OCI-LY3 (cell line): ENCODE results near the gene POU2F1.

Experiments used
- H2AFZ ChIP-seq: fragments of 200-600, 300-600 bp; shearing (Covaris generic); 2 replicates; pipeline ENCODE4 v1.6.0; 2014; ENCODE audit warnings: antibody characterized with exemption, low read depth, low read length
- H3K27ac ChIP-seq: fragments of 200-600, 300-600 bp; sonication (generic); 2 replicates; pipeline ENCODE4 v1.5.1; 2014; ENCODE audit warnings: mild to moderate bottlenecking, low read length, moderate library complexity, mixed read lengths
- H3K27me3 ChIP-seq: fragments of 200-600, 300-600 bp; sonication (generic); 2 replicates; pipeline ENCODE4 v1.6.1; 2014; ENCODE audit warnings: low read depth, low read length, mixed read lengths
- H3K36me3 ChIP-seq: fragments of 200-600, 300-600 bp; sonication (generic); replicated peaks from 2 replicates; pipeline ENCODE3; 2014; ENCODE audit warnings: low read depth, low read length, mixed read lengths
- H3K4me1 ChIP-seq: fragments of 300-600, 200-600 bp; sonication (generic); 2 replicates; pipeline ENCODE4 v1.6.1; 2014; ENCODE audit warnings: low read length, mixed read lengths
- H3K4me2 ChIP-seq: fragments of 200-600, 300-600 bp; sonication (generic); 2 replicates; pipeline ENCODE4 v1.6.1; 2014; ENCODE audit warnings: low read length, mixed read lengths
- H3K4me3 ChIP-seq: fragments of 300-600, 200-600 bp; sonication (generic); 2 replicates; pipeline ENCODE4 v1.5.1; 2014; ENCODE audit warnings: antibody characterized with exemption, mild to moderate bottlenecking, low read length, moderate library complexity
- H3K79me2 ChIP-seq: fragments of 300-600, 200-600 bp; shearing (Covaris generic); 2 replicates; pipeline ENCODE4 v1.6.1; 2014; ENCODE audit warnings: mild to moderate bottlenecking, low read length, mixed read lengths
- H3K9ac ChIP-seq: fragments of 300-600, 200-600 bp; shearing (Covaris generic); 2 replicates; pipeline ENCODE4 v1.6.0; 2014; ENCODE audit warnings: mild to moderate bottlenecking, low read length, moderate library complexity
- H3K9me3 ChIP-seq: fragments of 200-600, 300-600 bp; shearing (Covaris generic); 2 replicates; pipeline ENCODE4 v1.6.1; 2014; ENCODE audit warnings: low read length, mixed read lengths; ENCODE audit not compliant: insufficient read depth
- H4K20me1 ChIP-seq: fragments of 200-600, 300-600 bp; sonication (generic); 2 replicates; pipeline ENCODE4 v1.6.1; 2016; ENCODE audit warnings: low read length, mixed read lengths; ENCODE audit not compliant: insufficient read depth
- CTCF ChIP-seq: fragments of 200-600, 300-600 bp; sonication (generic); IDR thresholded peaks from 2 replicates; pipeline ENCODE4 v1.5.1; 2014; ENCODE audit warnings: antibody characterized with exemption, low read length, low read depth
- EZH2phosphoT487 ChIP-seq: fragments of 200-600 bp; shearing (Covaris generic); IDR thresholded peaks from 2 replicates; pipeline ENCODE4 v1.6.1; 2018; ENCODE audit warnings: antibody characterized with exemption, mixed run types, low read depth

POU2F1 gene

GRCh38 chr1:167289966-167290365, 69.3 kb downstream of the POU2F1 start:
- TF ChIP-seq CTCF, result no peak
- TF ChIP-seq EZH2phosphoT487, result no peak
- H3K36me3 ChIP-seq, result no peaks in the 10 kb centered on the region
- no peaks in the 10 kb centered on the region for H3K27me3 ChIP-seq
- H3K4me1 ChIP-seq, result no peaks in the 10 kb centered on the region
- no peak overlapping the region for H2AFZ ChIP-seq
- no peak overlapping the region for H3K4me2 ChIP-seq
- no peak overlapping the region for H3K27ac ChIP-seq
- H3K79me2 ChIP-seq, result peaks cover 62% of the 10 kb centered on the region
- H4K20me1 ChIP-seq, result peaks cover 19% of the 10 kb centered on the region
- H3K4me3 ChIP-seq, result no peak overlapping the region
- H3K9me3 ChIP-seq, result no peaks in the 10 kb centered on the region
- no peak overlapping the region for H3K9ac ChIP-seq

GRCh38 chr1:167291539-167292185, 71.0 kb downstream of the POU2F1 start:
- TF ChIP-seq EZH2phosphoT487, result no peak
- no peak for TF ChIP-seq CTCF
- Histone ChIP-seq H4K20me1 (peaks cover 12% of the 10 kb centered on the region), H3K4me1 (no peaks in the 10 kb centered on the region), H3K79me2 (peaks cover 56% of the 10 kb centered on the region), H3K9ac (no peak overlapping the region), H3K27me3 (no peaks in the 10 kb centered on the region), H3K4me3 (no peak overlapping the region), H3K27ac (no peak overlapping the region), H3K36me3 (no peaks in the 10 kb centered on the region), H2AFZ (no peak overlapping the region), H3K4me2 (no peak overlapping the region), H3K9me3 (no peaks in the 10 kb centered on the region)

- Histone ChIP-seq H3K4me3 (no peak overlapping the region), H3K36me3 (no peaks in the 10 kb centered on the region), H3K9me3 (no peaks in the 10 kb centered on the region), H2AFZ (no peak overlapping the region), H4K20me1 (peaks cover 6% of the 10 kb centered on the region; the same call in 1 of the 2 replicates), H3K4me1 (no peaks in the 10 kb centered on the region), H3K79me2 (peaks cover 55% of the 10 kb centered on the region), H3K9ac (no peak overlapping the region), H3K27ac (no peak overlapping the region), H3K4me2 (no peak overlapping the region), H3K27me3 (no peaks in the 10 kb centered on the region)
- TF ChIP-seq CTCF, result no peak
- TF ChIP-seq EZH2phosphoT487, result no peak
Observed at GRCh38 chr1:167292216-167292615, 71.5 kb downstream of the POU2F1 start.

- no peak overlapping the region for H2AFZ ChIP-seq
- H3K4me2 ChIP-seq, result no peak overlapping the region
- no peaks in the 10 kb centered on the region for H3K27me3 ChIP-seq
- H3K4me1 ChIP-seq, result no peaks in the 10 kb centered on the region
- H3K9ac ChIP-seq, result no peak overlapping the region
- no peaks in the 10 kb centered on the region for H3K36me3 ChIP-seq
- no peaks in the 10 kb centered on the region for H3K9me3 ChIP-seq
- no peak overlapping the region for H3K27ac ChIP-seq
- H4K20me1 ChIP-seq, result 0 out of 2 replicates have a peak, but pooled peaks cover 5% of the 10 kb centered on the region
- peaks cover 57% of the 10 kb centered on the region for H3K79me2 ChIP-seq
- TF ChIP-seq EZH2phosphoT487 (no peak), CTCF (no peak)
- no peak overlapping the region for H3K4me3 ChIP-seq
Observed at GRCh38 chr1:167293057-167293456, 72.4 kb downstream of the POU2F1 start.
